ENCODE data around the gene DNAAF6. TPM values are rescaled to one million over a fixed set of nuclear protein-coding genes. Genes with fewer than 3 reads are reported as not detected.

Gene DNAAF6
- total RNA-seq, 1 experiment from 2014 or later, result not detected

DNA sequence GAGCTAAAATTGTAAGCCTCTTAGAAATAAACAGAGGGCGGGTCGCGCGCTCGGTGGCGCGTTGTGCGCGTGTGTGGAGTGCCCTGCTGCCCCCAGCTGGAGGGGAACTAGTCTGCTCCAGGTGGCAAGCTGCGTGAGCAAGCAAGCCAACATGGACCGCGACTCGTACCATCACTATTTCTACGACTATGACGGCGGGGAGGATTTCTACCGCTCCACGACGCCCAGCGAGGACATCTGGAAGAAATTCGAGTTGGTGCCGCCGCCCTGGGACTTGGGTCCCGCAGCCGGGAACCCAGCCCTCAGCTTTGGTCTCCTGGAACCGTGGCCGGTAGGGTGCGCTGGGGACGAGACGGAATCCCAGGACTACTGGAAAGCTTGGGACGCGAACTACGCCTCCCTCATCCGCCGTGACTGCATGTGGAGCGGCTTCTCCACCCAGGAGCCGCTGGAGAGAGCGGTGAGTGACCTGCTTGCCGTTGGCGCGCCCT is 66.1 kb downstream of the DNAAF6 start:
- in situ Hi-C loops (cut with HindIII; ENCODE audit: low pct_unique_long_range_greater_than_20kb, low sequenced_read_pairs), result no loop called here
- DNase-seq (ENCODE audit: low read depth, low spot score), result peak; percentile 35

DNA sequence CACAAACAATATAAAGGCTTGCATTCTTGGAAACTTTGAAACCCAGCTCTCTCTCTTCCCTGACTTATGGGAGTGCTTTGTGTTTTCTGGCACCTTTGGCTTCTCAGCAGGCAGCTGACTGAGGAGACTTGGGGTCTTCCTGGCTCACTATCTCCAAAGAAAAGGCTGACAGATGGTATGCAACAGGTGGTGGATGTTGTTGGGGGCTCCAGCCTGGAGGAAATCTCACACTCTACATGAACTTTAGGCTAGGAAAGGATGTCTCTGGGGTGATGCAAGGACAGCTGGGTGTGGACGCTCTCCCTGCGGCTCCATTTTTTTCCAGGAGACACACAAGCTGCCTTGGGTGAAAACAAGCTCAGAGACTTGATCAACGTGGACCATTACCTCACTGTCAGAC is 67.4 kb downstream of the DNAAF6 start:
- DNase-seq (ENCODE audit: low read depth, low spot score), result no peak
- in situ Hi-C loops (cut with HindIII; ENCODE audit: low pct_unique_long_range_greater_than_20kb, low sequenced_read_pairs), result no loop called here

DNA sequence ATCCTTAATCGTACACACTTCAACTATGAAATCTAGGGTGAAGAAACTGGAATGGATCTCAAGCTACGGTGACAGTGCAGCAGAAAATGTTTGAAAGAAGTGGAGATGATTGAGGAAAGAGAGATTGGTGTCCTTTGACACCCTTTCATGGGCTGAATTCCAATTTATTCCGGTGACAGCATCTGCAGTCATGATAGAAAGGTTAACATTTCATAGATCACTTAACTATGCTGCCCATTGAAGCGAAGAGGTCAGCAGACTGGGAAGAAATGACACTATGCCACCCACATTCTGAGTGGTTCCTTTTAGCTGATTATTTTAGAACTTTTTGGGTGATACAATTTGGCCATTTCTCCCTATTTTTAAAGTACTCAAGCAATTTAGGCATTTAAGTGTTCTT is 82.3 kb downstream of the DNAAF6 start:
- in situ Hi-C loops (cut with HindIII; ENCODE audit: low pct_unique_long_range_greater_than_20kb, low sequenced_read_pairs), result no loop called here

DNA sequence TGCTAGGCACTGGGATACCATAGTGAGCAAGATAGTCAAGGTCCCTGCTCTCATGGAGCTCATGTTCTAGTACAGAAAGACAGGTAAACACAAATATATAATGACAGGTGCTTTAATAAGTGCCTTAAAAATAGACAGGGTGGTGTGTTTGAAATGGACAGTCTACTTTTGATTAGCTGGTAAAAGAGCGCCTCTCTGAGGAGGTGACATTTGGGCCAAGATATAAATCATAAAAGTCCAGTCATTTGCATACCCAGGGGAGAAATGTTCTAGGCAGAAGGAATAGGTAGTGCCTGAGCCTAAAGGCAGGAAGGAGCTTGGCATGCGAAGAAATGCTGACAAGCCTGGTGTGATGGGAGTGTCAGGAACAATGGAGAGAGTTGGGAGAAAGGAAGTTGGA is 83.6 kb downstream of the DNAAF6 start:
- DNase-seq (ENCODE audit: low read depth, low spot score), result no peak
- in situ Hi-C loops (cut with HindIII; ENCODE audit: low pct_unique_long_range_greater_than_20kb, low sequenced_read_pairs), result no loop called here

More for the DNA sequence above, 82.3 kb downstream of the DNAAF6 start:
- no peak for DNase-seq (ENCODE audit: low read depth, low spot score)

DNA sequence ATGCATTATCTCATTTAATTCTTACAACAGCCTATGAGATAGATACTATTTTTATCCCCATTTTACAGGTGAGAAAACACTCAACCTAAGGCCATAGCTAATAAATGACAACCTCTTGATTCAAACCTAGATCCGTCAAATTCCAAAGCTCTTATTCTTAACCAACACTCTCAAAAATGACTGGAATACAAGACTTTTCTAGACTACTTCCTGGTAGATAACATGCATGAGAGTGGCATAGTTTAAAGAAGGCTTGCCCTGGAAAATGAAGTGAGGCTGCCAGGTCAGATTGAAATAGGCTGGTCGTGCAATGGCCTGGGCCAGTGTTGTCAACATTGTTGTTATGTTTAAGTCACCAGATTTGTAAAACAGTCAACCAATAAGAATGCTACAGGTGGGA is 86.6 kb downstream of the DNAAF6 start:
- DNase-seq (ENCODE audit: low read depth, low spot score), result no peak
- in situ Hi-C loops (cut with HindIII; ENCODE audit: low pct_unique_long_range_greater_than_20kb, low sequenced_read_pairs), result no loop called here

Small RNAs within 50 kb of the gene (small RNA-seq; reads per million reads assigned to genes)
- gene RF00019, result 0 reads per million in 2 experiments

Other genes starting within 250 kb of the DNAAF6 start
- 11.7 and 13.7 TPM in 2 replicates for gene MORC4, start 206.4 kb upstream of the DNAAF6 start, total RNA-seq (2014; rRNA removed; shearing (Covaris generic))
- 7.6 and 8.3 TPM in 2 replicates for gene RBM41, start 87.8 kb upstream of the DNAAF6 start, total RNA-seq (2014; rRNA removed; shearing (Covaris generic))
- 4.5 and 4.6 TPM in 2 replicates for gene NUP62CL, start 178 bp upstream of the DNAAF6 start, total RNA-seq (2014; rRNA removed; shearing (Covaris generic))
- 0.03 TPM in 1 of 2 replicates, not detected in the other for gene FRMPD3, start 243.0 kb downstream of the DNAAF6 start, total RNA-seq (2014; rRNA removed; shearing (Covaris generic))

Measured in SK-MEL-5 (cell line).